Natural killer cell (primary cell): ENCODE measurements around the gene ZNF202. TPM values are rescaled to one million over a fixed set of nuclear protein-coding genes. Genes with fewer than 3 reads are reported as not detected.

ENCODE experiments used
- ATAC-seq, 3 donors: fragments of 150-1000 bp in 2 of 3; fragments of 200-7000 bp in 1 of 3; cut with Tn5 transposase; 1 replicate in 1 of 3; 2 replicates in 2 of 3; pipeline ENCODE4 v1.10.0; 2021; ENCODE audit warnings: mild to moderate bottlenecking in 2 of 3, moderate library complexity in 2 of 3
- DNase-seq, 2 donors: peaks; one replicate each; pipeline versions ENCODE4 v3.0.0 to v3.0.0-alpha.2; 2013 to 2021; ENCODE audit warnings: mixed read lengths in 1 of 2
- H3K27ac ChIP-seq: one replicate; pipeline ENCODE4 v1.5.1; 2013; ENCODE audit warnings: mild to moderate bottlenecking, low read length
- H3K27me3 ChIP-seq: one replicate; pipeline ENCODE4 v1.6.1; 2013; ENCODE audit warnings: low read length; ENCODE audit not compliant: control insufficient read depth, insufficient read depth
- H3K36me3 ChIP-seq: one replicate; pipeline ENCODE4 v1.6.1; 2013; ENCODE audit warnings: low read length; ENCODE audit not compliant: control insufficient read depth, insufficient read depth
- H3K4me1 ChIP-seq: one replicate; pipeline ENCODE4 v1.6.1; 2013; ENCODE audit warnings: low read length; ENCODE audit not compliant: control insufficient read depth, insufficient read depth
- H3K4me3 ChIP-seq: one replicate; pipeline ENCODE4 v1.5.1; 2013; ENCODE audit warnings: low read length
- H3K9me3 ChIP-seq: one replicate; pipeline ENCODE4 v1.6.1; 2013; ENCODE audit warnings: low read length; ENCODE audit not compliant: control insufficient read depth, insufficient read depth
- H3K27ac Mint-ChIP-seq, 2 donors: one replicate each; pipeline ENCODE4 v1.8.0; 2022; ENCODE audit warnings: mild to moderate bottlenecking in 2 of 2, mixed read lengths in 2 of 2, moderate library complexity in 1 of 2
- H3K27me3 Mint-ChIP-seq, 2 donors: one replicate each; pipeline ENCODE4 v1.8.0; 2022; ENCODE audit warnings: low read depth in 2 of 2, mixed read lengths in 2 of 2
- H3K36me3 Mint-ChIP-seq: one replicate; pipeline ENCODE4 v1.8.0; 2022; ENCODE audit warnings: mixed read lengths
- H3K4me1 Mint-ChIP-seq, 2 donors: one replicate each; pipeline ENCODE4 v1.8.0; 2022; ENCODE audit warnings: mixed read lengths in 2 of 2
- H3K4me3 Mint-ChIP-seq: one replicate; pipeline ENCODE4 v1.8.0; 2022; ENCODE audit warnings: mild to moderate bottlenecking, moderate library complexity, mixed read lengths
- H3K9me3 Mint-ChIP-seq, 2 donors: one replicate each; pipeline ENCODE4 v1.8.0; 2022; ENCODE audit warnings: mixed read lengths in 2 of 2
- CTCF ChIP-seq: fragments of 200-600 bp; IDR thresholded peaks from one replicate; pipeline ENCODE4 v1.8.0; 2022; ENCODE audit warnings: antibody characterized with exemption
- WGBS: methylation state at CpG from one replicate; pipeline ENCODE4 v1.1.7; 2013; ENCODE audit warnings: missing lambda C conversion rate; ENCODE audit not compliant: insufficient coverage; 5-methylcytosine and 5-hydroxymethylcytosine counted together
- intact Hi-C: fragments of 100-400 bp; cut with micrococcal nuclease; formaldehyde crosslinking; loops from one replicate; pipeline ENCODE4 v1.14.2; 2022
- total RNA-seq, 4 donors: library from RNA; stranded (reverse); fragments of 120-200 nt in 1 of 4; gene quantifications; one replicate each; pipeline versions ENCODE4 v1.2.3 to v1.2.4, GENCODE V29; 2013 to 2022

The ZNF202 gene
- total RNA-seq, 3 donors from 2014 or later (not counting 1 experiment from before 2014, with no cell fraction given) = 6.8 to 12.6 (median 10.7) TPM

GRCh38 chr11:123740787-123741158 is 687 bp downstream of the ZNF202 start:
- H3K4me1 Mint-ChIP-seq = peaks cover 27 to 34% of the 10 kb centered on the region in 2 donors

GRCh38 chr11:123738374-123738773 is 3.1 kb downstream of the ZNF202 start:
- ATAC-seq (no peak), DNase-seq (no peak)
- Histone ChIP-seq H3K4me3 (no peak overlapping the region), H3K4me1 (peaks cover 15% of the 10 kb centered on the region), H3K36me3 (no peaks in the 10 kb centered on the region), H3K27ac (no peak overlapping the region), H3K9me3 (no peaks in the 10 kb centered on the region), H3K27me3 (no peaks in the 10 kb centered on the region)
- Mint-ChIP-seq H3K36me3 (no peaks in the 10 kb centered on the region), H3K27ac (peak overlapping the region in 1 of 2 donors; percentile 42), H3K4me3 (no peak overlapping the region), H3K27me3 (peaks cover 0 to under 1% of the 10 kb centered on the region in 2 donors), H3K4me1 (peaks cover 27 to 34% of the 10 kb centered on the region in 2 donors), H3K9me3 (no peaks in the 10 kb centered on the region)
- TF ChIP-seq CTCF = no peak
- WGBS = 80% methylated on average over 1 of the region's 2 CpGs
- intact Hi-C loops = no loop called here

More at GRCh38 chr11:123740787-123741158, 687 bp downstream of the ZNF202 start:
- TF ChIP-seq CTCF = no peak
- peak overlapping the region; percentile 79 for H3K4me3 ChIP-seq
- WGBS = 5% methylated on average over 6 of the region's 6 CpGs
- H3K36me3 Mint-ChIP-seq = no peaks in the 10 kb centered on the region
- ATAC-seq = no peak
- H3K36me3 ChIP-seq = no peaks in the 10 kb centered on the region
- peak overlapping the region; percentile 66 for H3K27ac ChIP-seq
- H3K4me1 ChIP-seq = peaks cover 15% of the 10 kb centered on the region
- H3K9me3 ChIP-seq = no peaks in the 10 kb centered on the region
- peak overlapping the region; percentile 98 for H3K4me3 Mint-ChIP-seq
- H3K27me3 Mint-ChIP-seq = peaks cover 12 to 15% of the 10 kb centered on the region in 2 donors
- H3K27me3 ChIP-seq = no peaks in the 10 kb centered on the region
- no peak for DNase-seq
- intact Hi-C loops = no loop called here
- H3K9me3 Mint-ChIP-seq = no peaks in the 10 kb centered on the region
- peak overlapping the region; percentile 75 for H3K27ac Mint-ChIP-seq

GRCh38 chr11:123736769-123737168 is 4.7 kb downstream of the ZNF202 start:
- ATAC-seq (no peak), DNase-seq (no peak)
- Mint-ChIP-seq H3K4me1 (peaks cover 18 to 26% of the 10 kb centered on the region in 2 donors), H3K9me3 (no peaks in the 10 kb centered on the region), H3K4me3 (no peak overlapping the region), H3K36me3 (no peaks in the 10 kb centered on the region), H3K27ac (no peak overlapping the region), H3K27me3 (no peaks in the 10 kb centered on the region)
- intact Hi-C loops = no loop called here
- no peaks in the 10 kb centered on the region for H3K27me3 ChIP-seq
- no peak for TF ChIP-seq CTCF
- H3K4me1 ChIP-seq = peaks cover 10% of the 10 kb centered on the region
- no peaks in the 10 kb centered on the region for H3K36me3 ChIP-seq
- 100% methylated on average over 1 of the region's 3 CpGs for WGBS
- H3K4me3 ChIP-seq = no peak overlapping the region
- H3K9me3 ChIP-seq = no peaks in the 10 kb centered on the region
- H3K27ac ChIP-seq = no peak overlapping the region

- intact Hi-C loops = no loop called here
- Histone ChIP-seq H3K9me3 (peaks cover 5% of the 10 kb centered on the region), H3K27ac (no peak overlapping the region), H3K4me3 (no peak overlapping the region), H3K36me3 (peaks cover 60% of the 10 kb centered on the region), H3K27me3 (no peaks in the 10 kb centered on the region), H3K4me1 (no peaks in the 10 kb centered on the region)
- Mint-ChIP-seq H3K36me3 (peaks cover 30% of the 10 kb centered on the region), H3K27ac (no peak overlapping the region), H3K9me3 (no peaks in the 10 kb centered on the region), H3K4me3 (no peak overlapping the region), H3K4me1 (no peaks in the 10 kb centered on the region), H3K27me3 (no peaks in the 10 kb centered on the region)
- ATAC-seq (no peak), DNase-seq (no peak)
- 98% methylated on average over 8 of the region's 8 CpGs for WGBS
- no peak for TF ChIP-seq CTCF
Measured at GRCh38 chr11:123729602-123730001, 11.9 kb downstream of the ZNF202 start.
